Measurements from ENCODE around the gene UBE4B.

DNA sequence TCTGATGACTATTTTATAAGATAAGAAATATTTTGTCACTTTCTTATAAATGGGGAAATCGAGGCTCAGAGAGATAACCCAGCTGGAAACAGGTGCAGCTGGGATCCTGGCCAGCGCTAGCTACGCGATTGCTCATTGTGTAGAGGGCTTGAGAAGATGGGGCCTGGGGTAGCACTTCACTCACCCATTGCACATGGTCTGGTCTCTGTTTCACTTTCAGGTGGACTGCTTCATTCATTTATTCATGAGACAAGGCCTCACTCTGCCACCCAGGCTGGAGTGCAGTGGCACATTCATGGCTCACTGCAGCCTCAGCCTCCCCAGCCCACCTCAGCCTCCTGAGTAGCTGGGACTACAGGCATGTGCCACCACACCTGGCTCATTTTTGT lies 23.8 kb downstream of the UBE4B start:
- TF ChIP-seq TAF1 (IDR thresholded peaks at IDR 0.05; ENCODE audit: low read depth, low read length) (no peak), POLR2A (IDR thresholded peaks at IDR 0.05; ENCODE audit: low read depth, low read length) (no peak)
